IPS-18a (cell line): Measurements from ENCODE around the gene ARID2.

Experiments used
- H3K27ac ChIP-seq: one replicate; pipeline ENCODE4 v1.5.1; 2013; ENCODE audit warnings: low read length
- H3K27me3 ChIP-seq: one replicate; pipeline ENCODE4 v1.6.1; 2013; ENCODE audit warnings: mild to moderate bottlenecking, low read length; ENCODE audit not compliant: control insufficient read depth, insufficient read depth
- H3K36me3 ChIP-seq: one replicate; pipeline ENCODE4 v1.6.1; 2013; ENCODE audit warnings: low read depth, low read length; ENCODE audit not compliant: control insufficient read depth
- H3K4me1 ChIP-seq: one replicate; pipeline ENCODE4 v1.6.1; 2013; ENCODE audit warnings: low read depth, low read length; ENCODE audit not compliant: control insufficient read depth
- H3K4me3 ChIP-seq: one replicate; pipeline ENCODE4 v1.5.1; 2013; ENCODE audit warnings: low read length
- H3K9ac ChIP-seq: one replicate; pipeline ENCODE4 v1.6.1; 2013; ENCODE audit warnings: mild to moderate bottlenecking, low read length, moderate library complexity
- H3K9me3 ChIP-seq: one replicate; pipeline ENCODE4 v1.6.1; 2013; ENCODE audit warnings: low read depth, low read length; ENCODE audit not compliant: control insufficient read depth

ARID2 gene

DNA sequence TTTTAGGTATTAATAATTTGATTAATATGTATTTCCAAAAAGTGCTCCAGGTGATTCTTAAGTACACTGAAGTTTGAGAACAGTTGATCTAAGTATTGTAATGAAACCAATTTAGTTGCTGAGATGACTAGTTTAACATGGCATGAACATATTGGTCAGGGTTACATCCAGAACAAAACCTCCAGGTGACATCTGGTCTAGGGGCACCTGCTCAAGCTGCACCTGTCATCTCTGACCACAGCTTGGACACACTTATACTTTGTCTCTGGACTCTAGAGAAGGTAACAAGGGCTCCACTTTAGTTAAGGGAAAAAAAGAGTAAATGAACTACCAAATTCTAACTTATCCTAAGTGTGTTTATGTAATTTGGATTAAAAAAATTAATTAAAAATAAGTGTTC is 8.1 kb downstream of the ARID2 start:
- Histone ChIP-seq H3K4me3 (no peak overlapping the region), H3K36me3 (peaks cover 39% of the 10 kb centered on the region), H3K27ac (no peak overlapping the region), H3K9me3 (peaks cover 7% of the 10 kb centered on the region), H3K4me1 (peaks cover 8% of the 10 kb centered on the region), H3K27me3 (no peaks in the 10 kb centered on the region), H3K9ac (no peak overlapping the region)

- Histone ChIP-seq H3K27me3 (no peaks in the 10 kb centered on the region), H3K36me3 (peaks cover 12% of the 10 kb centered on the region), H3K4me3 (no peak overlapping the region), H3K9me3 (peaks cover 7% of the 10 kb centered on the region), H3K27ac (no peak overlapping the region), H3K9ac (no peak overlapping the region), H3K4me1 (no peaks in the 10 kb centered on the region)
These were observed 13.1 kb downstream of the ARID2 start for GRCh38 chr12:45742590-45742989.

- no peak overlapping the region for H3K4me3 ChIP-seq
- H3K27ac ChIP-seq = no peak overlapping the region
- peaks cover 7% of the 10 kb centered on the region for H3K9me3 ChIP-seq
- no peaks in the 10 kb centered on the region for H3K27me3 ChIP-seq
- H3K36me3 ChIP-seq = peaks cover 12% of the 10 kb centered on the region
- no peak overlapping the region for H3K9ac ChIP-seq
- H3K4me1 ChIP-seq = no peaks in the 10 kb centered on the region
These were observed 13.7 kb downstream of the ARID2 start for GRCh38 chr12:45743247-45743646.

DNA sequence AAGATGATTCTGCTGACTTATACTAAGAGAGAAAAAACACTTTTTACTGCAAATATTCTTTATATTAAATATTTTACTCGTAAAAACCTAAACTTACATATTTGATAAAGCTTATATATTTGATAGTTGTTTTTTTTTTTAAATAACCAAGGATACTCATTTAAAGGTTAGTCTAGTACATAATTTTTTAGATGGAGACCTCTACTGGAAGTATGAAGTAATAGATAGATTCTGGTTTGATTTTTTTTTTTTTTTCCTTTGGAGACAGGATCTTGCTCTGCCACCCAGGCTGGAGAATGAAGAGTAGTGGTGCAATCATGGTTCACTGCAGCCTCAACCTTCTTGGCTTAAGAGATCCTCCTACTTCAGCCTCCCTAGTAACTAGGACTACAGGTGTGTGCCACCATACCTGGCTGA is 16.4 kb downstream of the ARID2 start:
- H3K9me3 ChIP-seq = peaks cover 4% of the 10 kb centered on the region
- H3K4me3 ChIP-seq = no peak overlapping the region
- no peaks in the 10 kb centered on the region for H3K27me3 ChIP-seq
- no peak overlapping the region for H3K27ac ChIP-seq
- no peak overlapping the region for H3K9ac ChIP-seq
- H3K4me1 ChIP-seq = no peaks in the 10 kb centered on the region
- peaks cover 13% of the 10 kb centered on the region for H3K36me3 ChIP-seq

DNA sequence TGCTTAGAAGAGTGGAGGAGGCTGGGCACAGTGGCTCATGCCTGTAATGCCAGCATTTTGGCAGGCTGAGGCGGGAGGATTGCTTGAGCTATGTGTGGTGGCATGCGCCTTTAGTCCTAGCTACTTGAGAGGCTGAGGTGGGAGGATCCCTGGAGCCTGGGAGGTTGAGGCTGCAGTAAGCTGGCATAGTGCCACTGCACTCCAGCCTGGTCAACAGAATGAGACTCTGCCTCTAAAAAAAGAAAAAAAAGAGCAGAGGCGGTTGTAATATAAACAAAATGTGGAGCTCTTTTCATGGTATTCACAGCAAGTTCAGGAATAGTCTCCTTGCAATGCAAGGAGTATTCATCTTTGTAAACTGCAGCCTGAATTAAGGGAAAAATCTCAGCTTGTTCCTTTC is 27.2 kb downstream of the ARID2 start:
- Histone ChIP-seq H3K4me3 (no peak overlapping the region), H3K27ac (no peak overlapping the region), H3K36me3 (no peaks in the 10 kb centered on the region), H3K27me3 (no peaks in the 10 kb centered on the region), H3K9ac (no peak overlapping the region), H3K4me1 (peaks cover 12% of the 10 kb centered on the region), H3K9me3 (no peaks in the 10 kb centered on the region)

DNA sequence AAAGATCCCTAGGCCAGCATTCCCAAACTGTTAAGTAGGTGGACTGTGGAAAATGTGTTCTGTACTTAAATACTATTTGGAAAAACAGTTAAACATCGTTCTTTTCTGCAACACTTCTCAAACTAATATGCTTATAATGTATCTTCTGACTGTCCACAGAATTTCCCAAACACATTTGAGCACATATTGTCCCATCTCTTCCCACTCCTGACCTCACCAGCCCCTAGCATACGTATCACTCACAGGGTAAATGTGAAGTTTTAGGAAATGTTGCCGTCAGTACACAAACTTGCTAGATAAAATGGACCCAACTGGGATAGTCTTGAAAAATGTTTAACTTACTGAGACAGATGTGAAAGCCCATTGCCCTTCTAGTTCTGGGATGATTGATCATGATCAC is 27.7 kb downstream of the ARID2 start:
- H3K27ac ChIP-seq = no peak overlapping the region
- no peaks in the 10 kb centered on the region for H3K36me3 ChIP-seq
- H3K9ac ChIP-seq = no peak overlapping the region
- H3K4me1 ChIP-seq = peaks cover 12% of the 10 kb centered on the region
- H3K4me3 ChIP-seq = no peak overlapping the region
- no peaks in the 10 kb centered on the region for H3K27me3 ChIP-seq
- no peaks in the 10 kb centered on the region for H3K9me3 ChIP-seq

DNA sequence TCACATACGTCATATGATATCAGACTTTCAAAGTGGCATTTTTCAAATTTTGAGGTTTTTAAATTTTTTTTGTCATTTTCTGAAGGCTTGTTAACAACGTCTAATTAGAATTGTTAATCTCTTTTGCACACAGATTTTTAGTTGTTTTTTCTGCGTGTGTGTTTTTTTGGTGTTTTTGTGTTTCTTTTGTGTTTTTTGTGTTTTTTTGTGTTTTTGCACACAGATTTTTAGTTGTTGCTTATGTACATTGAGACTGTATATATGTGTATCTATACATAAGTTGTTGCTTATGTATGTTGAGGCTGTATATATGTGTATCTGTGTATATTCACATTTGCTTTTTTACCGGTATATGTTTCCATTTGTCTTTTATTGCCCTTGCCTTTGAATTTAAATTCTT is 30.8 kb downstream of the ARID2 start:
- Histone ChIP-seq H3K9ac (no peak overlapping the region), H3K27ac (no peak overlapping the region), H3K27me3 (no peaks in the 10 kb centered on the region), H3K4me1 (peaks cover 12% of the 10 kb centered on the region), H3K4me3 (no peak overlapping the region), H3K36me3 (no peaks in the 10 kb centered on the region), H3K9me3 (no peaks in the 10 kb centered on the region)

DNA sequence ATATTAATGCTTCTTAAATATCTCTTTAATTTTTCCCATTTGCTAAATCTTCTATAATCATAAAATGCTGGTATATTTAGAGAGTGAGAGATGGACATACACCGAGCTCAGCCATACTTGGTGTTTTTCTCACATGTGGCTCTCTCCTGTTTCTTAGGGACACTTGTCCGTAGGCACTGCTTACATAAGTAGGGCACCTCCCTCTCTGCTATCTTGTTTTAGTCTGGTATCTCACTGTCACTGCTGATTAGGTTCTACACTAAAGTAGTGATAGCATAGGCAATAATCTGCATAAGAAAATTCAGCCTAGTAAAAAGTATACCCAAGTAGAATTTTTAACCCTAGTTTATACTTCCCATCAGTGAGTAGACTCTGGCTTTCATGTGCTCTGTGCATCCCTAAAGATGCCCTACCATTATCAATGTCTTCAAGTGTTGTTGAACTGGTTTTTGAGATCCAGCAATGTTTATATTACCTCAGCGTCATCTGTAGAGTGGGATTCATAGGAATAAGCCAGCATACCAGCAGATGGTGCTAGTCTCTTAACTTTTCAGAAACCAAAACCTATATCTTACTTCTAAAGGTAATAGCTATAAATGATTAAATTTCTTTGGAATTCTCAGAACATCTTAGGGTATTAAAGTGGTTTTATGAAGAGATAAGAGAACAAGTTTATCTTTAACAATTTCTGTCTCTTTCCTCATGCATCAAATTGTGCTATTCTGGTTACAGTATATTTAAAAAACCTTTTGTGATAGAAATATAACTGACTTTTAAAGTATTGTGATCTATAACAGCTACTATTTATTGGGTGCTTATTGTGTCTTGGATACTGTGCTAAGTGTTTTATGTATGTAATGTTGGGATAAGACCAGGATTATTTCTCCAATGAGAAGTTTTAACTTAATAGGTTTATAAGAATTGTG is 32.9 kb downstream of the ARID2 start:
- Histone ChIP-seq H3K27me3 (no peaks in the 10 kb centered on the region), H3K27ac (no peak overlapping the region), H3K9ac (no peak overlapping the region), H3K9me3 (no peaks in the 10 kb centered on the region), H3K4me3 (no peak overlapping the region), H3K4me1 (peaks cover 8% of the 10 kb centered on the region), H3K36me3 (no peaks in the 10 kb centered on the region)

DNA sequence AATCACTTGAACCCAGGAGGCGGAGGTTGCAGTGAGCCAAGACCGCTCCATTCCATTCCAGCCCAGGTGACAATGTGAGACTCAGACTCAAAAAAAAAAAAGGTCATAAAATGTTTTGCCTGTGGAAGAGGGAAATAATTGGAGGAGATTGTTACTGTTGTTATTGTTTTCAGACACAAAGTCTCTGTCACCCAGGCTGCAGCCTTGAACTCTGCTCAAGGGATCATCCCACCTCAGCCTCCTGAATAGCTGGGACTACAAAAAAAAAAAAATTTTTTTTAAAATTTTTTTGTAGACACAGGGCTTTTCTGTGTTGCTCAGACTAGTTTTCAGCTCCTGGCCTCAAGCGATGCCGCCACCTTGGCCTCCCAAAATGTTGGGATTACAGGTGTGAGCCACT is 33.9 kb downstream of the ARID2 start:
- Histone ChIP-seq H3K4me1 (peaks cover 3% of the 10 kb centered on the region), H3K27me3 (no peaks in the 10 kb centered on the region), H3K27ac (no peak overlapping the region), H3K4me3 (no peak overlapping the region), H3K9ac (no peak overlapping the region), H3K9me3 (no peaks in the 10 kb centered on the region), H3K36me3 (no peaks in the 10 kb centered on the region)

GRCh38 chr12:45768194-45768593 is 38.7 kb downstream of the ARID2 start:
- no peak overlapping the region for H3K27ac ChIP-seq
- no peaks in the 10 kb centered on the region for H3K27me3 ChIP-seq
- H3K4me1 ChIP-seq = peaks cover 3% of the 10 kb centered on the region
- H3K9me3 ChIP-seq = no peaks in the 10 kb centered on the region
- no peak overlapping the region for H3K9ac ChIP-seq
- H3K4me3 ChIP-seq = no peak overlapping the region
- H3K36me3 ChIP-seq = no peaks in the 10 kb centered on the region

GRCh38 chr12:45773747-45774146 is 44.2 kb downstream of the ARID2 start:
- Histone ChIP-seq H3K9ac (no peak overlapping the region), H3K4me1 (peaks cover 3% of the 10 kb centered on the region), H3K4me3 (no peak overlapping the region), H3K36me3 (no peaks in the 10 kb centered on the region), H3K27me3 (no peaks in the 10 kb centered on the region), H3K27ac (no peak overlapping the region), H3K9me3 (no peaks in the 10 kb centered on the region)

DNA sequence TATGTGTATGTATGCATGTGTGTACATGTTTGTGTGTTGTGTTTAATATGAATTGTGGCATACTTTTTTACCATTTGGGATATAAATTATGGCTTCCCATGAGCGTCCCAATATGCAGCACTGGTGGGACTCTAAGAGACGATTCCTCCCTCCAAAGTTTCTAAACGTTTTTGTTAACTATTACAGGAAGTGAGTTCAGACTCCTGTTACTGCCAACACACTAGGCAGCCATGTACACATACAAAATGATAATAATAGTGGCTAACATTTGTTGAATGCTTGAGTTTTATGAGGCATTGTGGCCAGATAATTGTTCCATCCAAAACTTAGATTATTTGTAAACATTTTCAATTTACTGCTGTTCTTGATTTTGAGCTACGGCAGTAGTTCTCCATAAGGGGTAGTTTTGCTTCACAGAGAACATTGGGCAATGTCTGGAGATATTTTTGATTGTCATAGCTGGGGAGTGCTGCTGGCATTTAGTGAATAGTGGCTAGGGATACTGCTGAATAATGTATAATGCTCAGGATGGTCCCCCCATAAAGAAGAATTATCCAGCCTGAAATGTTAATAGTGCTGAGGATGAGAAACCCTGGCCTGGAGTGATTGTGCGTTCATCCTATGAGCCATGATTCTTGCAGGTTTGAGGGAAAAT is 45.1 kb downstream of the ARID2 start:
- H3K9me3 ChIP-seq = no peaks in the 10 kb centered on the region
- no peaks in the 10 kb centered on the region for H3K27me3 ChIP-seq
- peaks cover 3% of the 10 kb centered on the region for H3K4me1 ChIP-seq
- no peak overlapping the region for H3K9ac ChIP-seq
- no peaks in the 10 kb centered on the region for H3K36me3 ChIP-seq
- no peak overlapping the region for H3K4me3 ChIP-seq
- H3K27ac ChIP-seq = no peak overlapping the region
